Measurements from ENCODE around the gene HDGFL2.
A peak's percentile ranks its signal among the peaks of the same experiment; 100 is the strongest.

The HDGFL2 gene

GRCh38 chr19:4471403-4472173 lies 509 bp upstream of the HDGFL2 start:
- DNase-seq (ENCODE audit: low read depth) = peak; percentile 91

GRCh38 chr19:4473011-4473762 lies 1.1 kb downstream of the HDGFL2 start:
- no peak for DNase-seq (ENCODE audit: low read depth)

- no peak for DNase-seq (ENCODE audit: low read depth)
Observed at GRCh38 chr19:4473763-4474513, 1.8 kb downstream of the HDGFL2 start.

- no peak for DNase-seq (ENCODE audit: low read depth)
Observed at GRCh38 chr19:4474514-4475022, 2.5 kb downstream of the HDGFL2 start.

- no peak for DNase-seq (ENCODE audit: low read depth)
Observed at GRCh38 chr19:4477034-4477801, 5.1 kb downstream of the HDGFL2 start.

GRCh38 chr19:4482721-4483364 lies 10.7 kb downstream of the HDGFL2 start:
- DNase-seq (ENCODE audit: low read depth) = no peak

GRCh38 chr19:4483385-4483784 lies 11.3 kb downstream of the HDGFL2 start:
- DNase-seq (ENCODE audit: low read depth) = no peak

- DNase-seq (ENCODE audit: low read depth) = no peak
Observed at GRCh38 chr19:4487572-4487971, 15.5 kb downstream of the HDGFL2 start.

GRCh38 chr19:4488496-4488895 lies 16.4 kb downstream of the HDGFL2 start:
- DNase-seq (ENCODE audit: low read depth) = no peak

GRCh38 chr19:4491446-4491845 lies 19.3 kb downstream of the HDGFL2 start:
- no peak for DNase-seq (ENCODE audit: low read depth)

- DNase-seq (ENCODE audit: low read depth) = no peak
Observed at GRCh38 chr19:4492337-4493103, 20.4 kb downstream of the HDGFL2 start.

GRCh38 chr19:4493104-4493928 lies 21.2 kb downstream of the HDGFL2 start:
- DNase-seq (ENCODE audit: low read depth) = no peak

GRCh38 chr19:4493929-4494690 lies 22.0 kb downstream of the HDGFL2 start:
- no peak for DNase-seq (ENCODE audit: low read depth)

GRCh38 chr19:4494691-4495064 lies 22.6 kb downstream of the HDGFL2 start:
- no peak for DNase-seq (ENCODE audit: low read depth)

- no peak for DNase-seq (ENCODE audit: low read depth)
Observed at GRCh38 chr19:4495471-4495870, 23.4 kb downstream of the HDGFL2 start.

- DNase-seq (ENCODE audit: low read depth) = no peak
Observed at GRCh38 chr19:4496304-4496703, 24.2 kb downstream of the HDGFL2 start.

- no peak for DNase-seq (ENCODE audit: low read depth)
Observed at GRCh38 chr19:4497770-4498389, 25.8 kb downstream of the HDGFL2 start.

- no peak for DNase-seq (ENCODE audit: low read depth)
Observed at GRCh38 chr19:4498694-4499093, 26.6 kb downstream of the HDGFL2 start.
